VCaP (cell line): Measurements from ENCODE around the gene KCNQ1OT1.

ENCODE experiments used
- H3K27ac ChIP-seq: fragments of 450-650 bp; 2 replicates; pipeline ENCODE4 v1.5.1; 2017
- CTCF ChIP-seq: fragments of 450-650 bp; conservative IDR thresholded peaks from 2 replicates; pipeline ENCODE4 v1.5.1; 2017; ENCODE audit warnings: mild to moderate bottlenecking, moderate library complexity

Gene KCNQ1OT1

GRCh38 chr11:2740275-2740940 is 40.6 kb upstream of the KCNQ1OT1 start:
- TF ChIP-seq CTCF: no peak
- no peak overlapping the region for H3K27ac ChIP-seq

- TF ChIP-seq CTCF: no peak
- no peak overlapping the region for H3K27ac ChIP-seq
Measured at GRCh38 chr11:2739531-2740274, 39.9 kb upstream of the KCNQ1OT1 start.

- TF ChIP-seq CTCF: no peak
- H3K27ac ChIP-seq: no peak overlapping the region
Measured at GRCh38 chr11:2738551-2739431, 39.0 kb upstream of the KCNQ1OT1 start.

DNA sequence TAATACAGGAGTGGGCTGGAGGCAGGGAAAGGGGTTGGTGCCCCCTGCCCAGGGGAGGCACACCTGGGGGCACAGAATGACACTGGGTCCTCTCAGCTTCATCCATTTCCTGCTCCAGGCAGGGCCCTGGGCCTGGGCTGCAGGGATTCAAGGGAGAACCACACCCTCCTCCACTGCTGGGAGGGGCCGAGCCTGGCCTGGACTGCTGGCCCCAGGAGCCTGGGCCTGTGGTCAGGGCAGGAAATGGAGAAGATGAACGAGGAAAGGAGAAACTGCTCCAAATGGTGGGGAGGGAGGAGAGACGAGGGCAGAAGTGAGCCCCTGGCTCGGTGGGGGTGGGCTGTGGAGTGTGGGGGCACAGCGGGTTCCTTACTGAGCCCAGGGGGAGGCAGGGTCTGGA is 38.1 kb upstream of the KCNQ1OT1 start:
- H3K27ac ChIP-seq: no peak overlapping the region
- no peak for TF ChIP-seq CTCF

GRCh38 chr11:2737226-2737590 is 37.4 kb upstream of the KCNQ1OT1 start:
- H3K27ac ChIP-seq: no peak overlapping the region
- no peak for TF ChIP-seq CTCF

DNA sequence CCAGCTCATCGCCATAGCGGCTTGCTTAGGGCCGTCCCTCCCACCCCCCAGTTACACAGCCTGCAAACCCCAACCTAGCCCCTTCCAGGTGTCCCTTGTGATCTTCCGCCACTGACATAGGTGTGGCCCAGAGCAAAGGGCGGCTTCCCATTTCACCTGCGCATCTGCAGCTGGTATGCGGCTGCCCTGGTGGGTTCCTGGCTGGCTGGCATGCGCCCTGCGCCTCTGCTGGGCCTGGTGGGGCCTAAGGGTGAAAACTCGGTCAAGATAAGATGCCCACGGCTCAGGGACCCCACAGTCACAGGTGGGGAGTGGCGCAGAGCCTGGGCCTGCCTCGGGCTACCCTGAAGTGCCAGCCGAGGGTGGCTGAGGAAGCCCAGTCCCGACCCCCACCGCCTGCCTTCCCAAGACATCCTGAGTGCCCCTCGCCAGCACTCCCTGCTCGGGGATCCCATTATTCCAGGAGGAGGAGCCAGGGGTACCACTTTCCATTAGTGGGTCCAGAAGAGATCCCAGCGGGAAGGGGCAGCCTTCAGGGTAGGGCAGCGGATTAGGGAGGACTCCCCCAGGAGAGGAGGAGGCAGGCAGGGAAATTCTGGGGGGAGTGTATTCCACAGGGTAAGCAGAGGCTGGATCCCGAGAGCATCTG is 36.9 kb upstream of the KCNQ1OT1 start:
- TF ChIP-seq CTCF: no peak
- H3K27ac ChIP-seq: no peak overlapping the region
